ENCODE measurements around the gene MED12. TPM values are rescaled to one million over a fixed set of nuclear protein-coding genes. Genes with fewer than 3 reads are reported as not detected.

The MED12 gene
- total and polyA plus RNA-seq, 2 experiments from 2014 or later: 7.1 to 40.6 TPM

DNA sequence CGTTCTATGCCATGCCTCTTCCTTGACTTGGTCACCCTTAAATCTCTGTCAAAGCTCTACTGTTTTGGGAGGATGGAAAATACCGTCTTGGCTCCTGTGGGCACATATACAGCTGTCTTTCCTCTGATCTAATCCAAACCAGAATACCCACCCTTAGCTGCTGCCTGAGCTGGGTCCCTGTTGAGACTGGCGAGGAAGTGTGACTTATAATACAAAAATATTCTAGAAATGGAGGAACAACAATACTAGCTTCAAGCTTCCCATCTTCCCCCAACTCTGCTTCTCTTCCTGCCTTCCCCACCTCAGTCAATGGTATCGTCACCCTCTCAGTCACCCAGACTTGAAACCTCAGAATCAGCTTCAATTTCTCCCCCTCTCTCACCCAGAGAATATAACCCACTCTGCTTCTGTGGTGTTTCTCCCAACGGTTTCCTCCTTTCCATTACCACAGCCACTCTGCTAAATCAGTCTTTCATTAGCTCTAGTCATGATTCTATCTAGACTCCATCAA is 6.4 kb upstream of the MED12 start:
- Histone ChIP-seq H3K9me2 (ENCODE audit: insufficient read depth) (no peaks in the 10 kb centered on the region), H3K36me3 (ENCODE audit: insufficient read depth) (no peaks in the 10 kb centered on the region), H3K27ac (ENCODE audit: low read depth) (no peak overlapping the region), H3K4me2 (no peak overlapping the region), H3K4me3 (no peak overlapping the region), H3K79me2 (replicated peaks; ENCODE audit: insufficient read depth) (no peaks in the 10 kb centered on the region), H2AFZ (no peak overlapping the region), H4K20me1 (replicated peaks; ENCODE audit: insufficient read depth) (no peaks in the 10 kb centered on the region), H3K27me3 (ENCODE audit: insufficient read depth) (peaks cover 54% of the 10 kb centered on the region), H3K4me1 (ENCODE audit: insufficient read depth) (0 out of 2 replicates have a peak, but pooled peaks cover 4% of the 10 kb centered on the region), H3F3A (replicated peaks; ENCODE audit: low read depth) (no peaks in the 10 kb centered on the region)
- Mint-ChIP-seq H3K36me3 (ENCODE audit: low read depth) (no peaks in the 10 kb centered on the region), H3K27ac (no peak overlapping the region), H3K4me3 (no peak overlapping the region), H3K27me3 (ENCODE audit: insufficient read depth, low read depth, poor library complexity) (no peaks in the 10 kb centered on the region), H3K9me3 (no peaks in the 10 kb centered on the region), H3K4me1 (peaks cover 16% of the 10 kb centered on the region; the same call in 2 of the 3 replicates)
- TF ChIP-seq POLR2AphosphoS5 (IDR thresholded peaks at IDR 0.05; ENCODE audit: low read depth) (no peak), CREB1 (CRISPR knock-in tag; IDR thresholded peaks at IDR 0.05; ENCODE audit: low read depth) (no peak), NANOG (IDR thresholded peaks at IDR 0.05; ENCODE audit: borderline replicate concordance) (no peak), EZH2 (IDR thresholded peaks at IDR 0.05; ENCODE audit: low read depth, unreplicated experiment) (no peak), EZH2phosphoT487 (IDR thresholded peaks at IDR 0.05; ENCODE audit: unreplicated experiment) (no peak), STAT1 (IDR thresholded peaks at IDR 0.05; ENCODE audit: unreplicated experiment) (no peak)
- TF ChIP-seq, protein P1, sequence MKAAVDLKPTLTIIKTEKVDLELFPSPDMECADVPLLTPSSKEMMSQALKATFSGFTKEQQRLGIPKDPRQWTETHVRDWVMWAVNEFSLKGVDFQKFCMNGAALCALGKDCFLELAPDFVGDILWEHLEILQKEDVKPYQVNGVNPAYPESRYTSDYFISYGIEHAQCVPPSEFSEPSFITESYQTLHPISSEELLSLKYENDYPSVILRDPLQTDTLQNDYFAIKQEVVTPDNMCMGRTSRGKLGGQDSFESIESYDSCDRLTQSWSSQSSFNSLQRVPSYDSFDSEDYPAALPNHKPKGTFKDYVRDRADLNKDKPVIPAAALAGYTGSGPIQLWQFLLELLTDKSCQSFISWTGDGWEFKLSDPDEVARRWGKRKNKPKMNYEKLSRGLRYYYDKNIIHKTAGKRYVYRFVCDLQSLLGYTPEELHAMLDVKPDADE (IDR thresholded peaks at IDR 0.05): no peak
- TF ChIP-seq, protein P2, sequence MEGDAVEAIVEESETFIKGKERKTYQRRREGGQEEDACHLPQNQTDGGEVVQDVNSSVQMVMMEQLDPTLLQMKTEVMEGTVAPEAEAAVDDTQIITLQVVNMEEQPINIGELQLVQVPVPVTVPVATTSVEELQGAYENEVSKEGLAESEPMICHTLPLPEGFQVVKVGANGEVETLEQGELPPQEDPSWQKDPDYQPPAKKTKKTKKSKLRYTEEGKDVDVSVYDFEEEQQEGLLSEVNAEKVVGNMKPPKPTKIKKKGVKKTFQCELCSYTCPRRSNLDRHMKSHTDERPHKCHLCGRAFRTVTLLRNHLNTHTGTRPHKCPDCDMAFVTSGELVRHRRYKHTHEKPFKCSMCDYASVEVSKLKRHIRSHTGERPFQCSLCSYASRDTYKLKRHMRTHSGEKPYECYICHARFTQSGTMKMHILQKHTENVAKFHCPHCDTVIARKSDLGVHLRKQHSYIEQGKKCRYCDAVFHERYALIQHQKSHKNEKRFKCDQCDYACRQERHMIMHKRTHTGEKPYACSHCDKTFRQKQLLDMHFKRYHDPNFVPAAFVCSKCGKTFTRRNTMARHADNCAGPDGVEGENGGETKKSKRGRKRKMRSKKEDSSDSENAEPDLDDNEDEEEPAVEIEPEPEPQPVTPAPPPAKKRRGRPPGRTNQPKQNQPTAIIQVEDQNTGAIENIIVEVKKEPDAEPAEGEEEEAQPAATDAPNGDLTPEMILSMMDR (conservative IDR thresholded peaks at IDR 0.05; ENCODE audit: low read depth in 2 of 2): no peak
- TF ChIP-seq, protein P3, sequence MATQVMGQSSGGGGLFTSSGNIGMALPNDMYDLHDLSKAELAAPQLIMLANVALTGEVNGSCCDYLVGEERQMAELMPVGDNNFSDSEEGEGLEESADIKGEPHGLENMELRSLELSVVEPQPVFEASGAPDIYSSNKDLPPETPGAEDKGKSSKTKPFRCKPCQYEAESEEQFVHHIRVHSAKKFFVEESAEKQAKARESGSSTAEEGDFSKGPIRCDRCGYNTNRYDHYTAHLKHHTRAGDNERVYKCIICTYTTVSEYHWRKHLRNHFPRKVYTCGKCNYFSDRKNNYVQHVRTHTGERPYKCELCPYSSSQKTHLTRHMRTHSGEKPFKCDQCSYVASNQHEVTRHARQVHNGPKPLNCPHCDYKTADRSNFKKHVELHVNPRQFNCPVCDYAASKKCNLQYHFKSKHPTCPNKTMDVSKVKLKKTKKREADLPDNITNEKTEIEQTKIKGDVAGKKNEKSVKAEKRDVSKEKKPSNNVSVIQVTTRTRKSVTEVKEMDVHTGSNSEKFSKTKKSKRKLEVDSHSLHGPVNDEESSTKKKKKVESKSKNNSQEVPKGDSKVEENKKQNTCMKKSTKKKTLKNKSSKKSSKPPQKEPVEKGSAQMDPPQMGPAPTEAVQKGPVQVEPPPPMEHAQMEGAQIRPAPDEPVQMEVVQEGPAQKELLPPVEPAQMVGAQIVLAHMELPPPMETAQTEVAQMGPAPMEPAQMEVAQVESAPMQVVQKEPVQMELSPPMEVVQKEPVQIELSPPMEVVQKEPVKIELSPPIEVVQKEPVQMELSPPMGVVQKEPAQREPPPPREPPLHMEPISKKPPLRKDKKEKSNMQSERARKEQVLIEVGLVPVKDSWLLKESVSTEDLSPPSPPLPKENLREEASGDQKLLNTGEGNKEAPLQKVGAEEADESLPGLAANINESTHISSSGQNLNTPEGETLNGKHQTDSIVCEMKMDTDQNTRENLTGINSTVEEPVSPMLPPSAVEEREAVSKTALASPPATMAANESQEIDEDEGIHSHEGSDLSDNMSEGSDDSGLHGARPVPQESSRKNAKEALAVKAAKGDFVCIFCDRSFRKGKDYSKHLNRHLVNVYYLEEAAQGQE (IDR thresholded peaks at IDR 0.05; ENCODE audit: unreplicated experiment): no peak
- no peak for DNase-seq (ENCODE audit: low spot score)
- ATAC-seq: no peak

Data from GM23338 (cell line).